ENCODE data around the gene PDSS2. TPM values are rescaled to one million over a fixed set of nuclear protein-coding genes. Genes with fewer than 3 reads are reported as not detected.
A peak's percentile ranks its signal among the peaks of the same experiment; 100 is the strongest.

Gene PDSS2
- total RNA-seq, 1 donor from 2014 or later: 14.9 TPM

- no peak for DNase-seq (ENCODE audit: low read depth, low spot score)
- Mint-ChIP-seq H3K4me3 (no peak overlapping the region), H3K9me3 (no peaks in the 10 kb centered on the region), H3K4me1 (peaks cover 34% of the 10 kb centered on the region), H3K27me3 (ENCODE audit: low read depth) (no peaks in the 10 kb centered on the region), H3K36me3 (ENCODE audit: low read depth) (no peaks in the 10 kb centered on the region), H3K27ac (ENCODE audit: unreplicated experiment) (no peak overlapping the region)
- TF ChIP-seq CTCF (conservative IDR thresholded peaks at IDR 0.05): no peak
Observed at GRCh38 chr6:107106165-107106564, 353.2 kb downstream of the PDSS2 start.

- Mint-ChIP-seq H3K4me3 (no peak overlapping the region), H3K27me3 (ENCODE audit: low read depth) (no peaks in the 10 kb centered on the region), H3K36me3 (ENCODE audit: low read depth) (no peaks in the 10 kb centered on the region), H3K4me1 (peaks cover 34% of the 10 kb centered on the region), H3K27ac (ENCODE audit: unreplicated experiment) (peak overlapping the region; percentile 19), H3K9me3 (no peaks in the 10 kb centered on the region)
- no peak for TF ChIP-seq CTCF (conservative IDR thresholded peaks at IDR 0.05)
- no peak for DNase-seq (ENCODE audit: low read depth, low spot score)
Observed at GRCh38 chr6:107105511-107106116, 353.8 kb downstream of the PDSS2 start.

GRCh38 chr6:107103082-107103481 is 356.3 kb downstream of the PDSS2 start:
- DNase-seq (ENCODE audit: low read depth, low spot score): no peak
- no peak for TF ChIP-seq CTCF (conservative IDR thresholded peaks at IDR 0.05)
- peaks cover 34% of the 10 kb centered on the region for H3K4me1 Mint-ChIP-seq
- H3K4me3 Mint-ChIP-seq: no peak overlapping the region
- H3K9me3 Mint-ChIP-seq: no peaks in the 10 kb centered on the region
- no peak overlapping the region for H3K27ac Mint-ChIP-seq (ENCODE audit: unreplicated experiment)
- H3K36me3 Mint-ChIP-seq (ENCODE audit: low read depth): peaks cover 5% of the 10 kb centered on the region
- no peaks in the 10 kb centered on the region for H3K27me3 Mint-ChIP-seq (ENCODE audit: low read depth)

Other genes starting within 250 kb of the PDSS2 start
- 23.0 and 24.0 TPM in 2 replicates for gene SOBP, start 30.6 kb upstream of the PDSS2 start, total RNA-seq

All from neural crest cell (in vitro differentiated cells).